A673 (cell line): ENCODE results near the gene RESP18. TPM values are rescaled to one million over a fixed set of nuclear protein-coding genes. Genes with fewer than 3 reads are reported as not detected.
A peak's percentile ranks its signal among the peaks of the same experiment; 100 is the strongest.

Experiments used
- BruUV-seq: library from RNA; stranded (reverse); fragments of 400-500 nt; replicated peaks from 2 replicates; lab custom pipeline; 2021; lab: Mats Ljungman, UMichigan
- CTCF ChIA-PET: fragments of 300-600 bp; sonication (Branson Sonifier 250); formaldehyde crosslinking; loops from one replicate; lab custom pipeline; 2022; ENCODE audit warnings: antibody characterized with exemption; lab: Charles Lee
- POLR2A ChIA-PET: fragments of 300-600 bp; sonication (Branson Sonifier 250); formaldehyde crosslinking; loops from one replicate; lab custom pipeline; 2022; ENCODE audit warnings: antibody characterized with exemption; ENCODE audit not compliant: low non-redundant PET; lab: Charles Lee
- DNase-seq: peaks from one replicate; pipeline ENCODE4 v3.0.0-alpha.2; 2015; ENCODE audit warnings: low spot score
- H3K27ac ChIP-seq: fragments of 200-600 bp; sonication (generic); 2 replicates; pipeline ENCODE4 v1.5.1; 2016; ENCODE audit warnings: mixed run types, low read depth, mild to moderate bottlenecking, mixed read lengths, antibody characterized with exemption, low read length; ENCODE audit not compliant: poor library complexity, severe bottlenecking
- H3K27me3 ChIP-seq: fragments of 200-600 bp; sonication (generic); replicated peaks from 2 replicates; pipeline ENCODE4 v1.6.1; 2017; ENCODE audit warnings: mixed run types, low read depth, mild to moderate bottlenecking, mixed read lengths, antibody characterized with exemption, low read length; ENCODE audit not compliant: insufficient read depth, poor library complexity
- H3K36me3 ChIP-seq: fragments of 200-600 bp; sonication (generic); 2 replicates; pipeline ENCODE4 v1.6.1; 2016; ENCODE audit warnings: mixed run types, mild to moderate bottlenecking, mixed read lengths, antibody characterized with exemption, low read length; ENCODE audit not compliant: insufficient read depth, poor library complexity, severe bottlenecking
- H3K4me1 ChIP-seq: fragments of 200-600 bp; sonication (generic); 2 replicates; pipeline ENCODE4 v1.6.1; 2017; ENCODE audit warnings: mixed run types, mild to moderate bottlenecking, mixed read lengths, antibody characterized with exemption, low read length; ENCODE audit not compliant: insufficient read depth, poor library complexity, severe bottlenecking
- H3K4me3 ChIP-seq: fragments of 200-600 bp; sonication (generic); 2 replicates; pipeline ENCODE4 v1.5.1; 2016; ENCODE audit warnings: low read depth, mixed run types, mild to moderate bottlenecking, mixed read lengths, low read length; ENCODE audit not compliant: poor library complexity, severe bottlenecking
- H3K9me3 ChIP-seq: fragments of 200-600 bp; sonication (generic); 2 replicates; pipeline ENCODE4 v1.6.1; 2016; ENCODE audit warnings: mixed run types, low read depth, mild to moderate bottlenecking, mixed read lengths, antibody characterized with exemption, low read length; ENCODE audit not compliant: poor library complexity, severe bottlenecking
- CTCF ChIP-seq: fragments of 300-800, 200-600 bp; sonication (generic); conservative IDR thresholded peaks from 2 replicates; pipeline ENCODE4 v1.5.1; 2017; ENCODE audit warnings: low read depth, mild to moderate bottlenecking, antibody characterized with exemption, low read length, moderate library complexity, mixed read lengths
- EZH2 ChIP-seq: fragments of 200-600 bp; sonication (generic); IDR thresholded peaks from 2 replicates; pipeline ENCODE4 v1.6.1; 2017; ENCODE audit warnings: borderline replicate concordance, low read depth, mild to moderate bottlenecking, mixed read lengths, antibody characterized with exemption, low read length; ENCODE audit not compliant: poor library complexity, severe bottlenecking
- intact Hi-C: fragments of 100-400 bp; cut with micrococcal nuclease; formaldehyde crosslinking; loops from one replicate; pipeline ENCODE4 v1.10.0; 2022; ENCODE audit not compliant: unreplicated experiment
- total RNA-seq: library from RNA; stranded (reverse); gene quantifications from 2 replicates; pipeline ENCODE4 v1.2.3, GENCODE V29; 2021

Gene RESP18
- total RNA-seq, 1 experiment from 2014 or later: not detected

DNA sequence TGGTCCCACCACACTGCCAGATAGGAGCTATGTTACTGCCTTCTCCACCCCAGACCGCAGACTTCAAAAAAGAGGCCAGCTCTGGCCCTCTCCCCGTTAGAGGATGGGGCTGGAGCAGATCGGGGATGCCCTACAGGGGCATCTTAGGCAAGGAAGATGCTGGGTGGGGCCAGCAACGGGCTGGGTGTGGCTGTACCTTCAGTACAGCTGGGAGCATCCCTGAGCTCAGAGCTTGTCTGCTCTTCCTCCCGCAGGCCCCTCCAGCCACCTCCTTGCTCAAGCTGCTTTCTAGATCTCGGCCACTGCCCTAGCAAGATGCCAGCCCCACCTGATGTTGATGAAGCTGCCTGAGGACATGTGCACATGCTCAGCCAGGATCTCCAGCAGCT is 33.2 kb downstream of the RESP18 start:
- H3K36me3 ChIP-seq: no peaks in the 10 kb centered on the region
- CTCF ChIA-PET: no interaction called here
- intact Hi-C loops: loop anchor here (5.0 to 10.0 kb wide), 3 partner anchors 122 to 445 kb away; partner anchors contain the start of genes CNPPD1, RETREG2 and WNT6
- TF ChIP-seq CTCF (no peak), EZH2 (no peak)
- no peaks in the 10 kb centered on the region for H3K4me1 ChIP-seq
- no peak overlapping the region for H3K4me3 ChIP-seq
- no peaks in the 10 kb centered on the region for H3K9me3 ChIP-seq
- no TSS peak for BruUV-seq
- H3K27ac ChIP-seq: no peak overlapping the region
- DNase-seq: no peak
- H3K27me3 ChIP-seq: peaks cover 56% of the 10 kb centered on the region
- POLR2A ChIA-PET: no interaction called here

- ChIA-PET CTCF (no interaction called here), POLR2A (no interaction called here)
- intact Hi-C loops: loop anchor here (1.0 to 10.0 kb wide), 4 partner anchors 122 to 444 kb away; partner anchors contain the start of genes CNPPD1, NHEJ1, RETREG2 and WNT6
- H3K4me1 ChIP-seq: no peaks in the 10 kb centered on the region
- TF ChIP-seq EZH2 (no peak), CTCF (peak; percentile 92)
- H3K27me3 ChIP-seq: peaks cover 51% of the 10 kb centered on the region
- no peak overlapping the region for H3K4me3 ChIP-seq
- H3K9me3 ChIP-seq: no peaks in the 10 kb centered on the region
- peak; percentile 83 for DNase-seq
- no peaks in the 10 kb centered on the region for H3K36me3 ChIP-seq
- no TSS peak for BruUV-seq
- H3K27ac ChIP-seq: no peak overlapping the region
Measured at GRCh38 chr2:219298759-219299371, 33.7 kb downstream of the RESP18 start.

- CTCF ChIA-PET: interaction anchor here (0.7 kb wide), 1 partner anchor 44 kb away, joined by 4 read pairs; the partner anchor contains the start of gene TUBA4A
- intact Hi-C loops: loop anchor here (1.0 to 10.0 kb wide), 4 partner anchors 121 to 443 kb away; partner anchors contain the start of genes CNPPD1, NHEJ1, RETREG2 and WNT6
- H3K9me3 ChIP-seq: no peaks in the 10 kb centered on the region
- peaks cover 42% of the 10 kb centered on the region for H3K27me3 ChIP-seq
- POLR2A ChIA-PET: no interaction called here
- H3K36me3 ChIP-seq: no peaks in the 10 kb centered on the region
- no peak overlapping the region for H3K27ac ChIP-seq
- no peak for TF ChIP-seq EZH2
- no peak for TF ChIP-seq CTCF
- H3K4me1 ChIP-seq: no peaks in the 10 kb centered on the region
- DNase-seq: no peak
- no TSS peak for BruUV-seq
- H3K4me3 ChIP-seq: no peak overlapping the region
Measured at GRCh38 chr2:219297766-219298456, 34.6 kb downstream of the RESP18 start.
